ENCODE results near the gene SEC16A.

Gene SEC16A

DNA sequence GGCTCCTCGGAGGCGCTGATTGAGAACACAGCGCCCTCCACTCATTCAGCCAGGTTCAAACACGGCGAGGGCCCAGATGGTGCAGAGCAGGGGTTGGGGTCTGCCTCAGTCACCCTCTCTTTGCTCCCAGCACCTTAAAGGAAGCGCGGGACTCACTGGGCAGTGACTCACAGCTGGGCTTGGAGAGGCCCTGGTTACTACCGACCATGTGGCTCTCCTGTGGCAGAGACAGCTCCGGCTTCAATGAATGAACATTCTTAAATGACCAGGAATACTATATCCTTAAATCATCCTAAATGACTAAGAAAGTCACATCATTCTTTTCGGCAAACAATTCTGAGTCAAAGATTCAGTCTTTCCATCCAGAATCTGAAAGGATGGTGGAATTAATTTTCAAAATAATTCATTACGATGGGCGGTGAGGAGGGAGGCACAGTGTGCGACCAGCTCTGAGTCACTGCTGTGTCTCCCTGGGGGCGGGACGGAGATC is 41.6 kb downstream of the SEC16A start:
- TF ChIP-seq, protein P1, sequence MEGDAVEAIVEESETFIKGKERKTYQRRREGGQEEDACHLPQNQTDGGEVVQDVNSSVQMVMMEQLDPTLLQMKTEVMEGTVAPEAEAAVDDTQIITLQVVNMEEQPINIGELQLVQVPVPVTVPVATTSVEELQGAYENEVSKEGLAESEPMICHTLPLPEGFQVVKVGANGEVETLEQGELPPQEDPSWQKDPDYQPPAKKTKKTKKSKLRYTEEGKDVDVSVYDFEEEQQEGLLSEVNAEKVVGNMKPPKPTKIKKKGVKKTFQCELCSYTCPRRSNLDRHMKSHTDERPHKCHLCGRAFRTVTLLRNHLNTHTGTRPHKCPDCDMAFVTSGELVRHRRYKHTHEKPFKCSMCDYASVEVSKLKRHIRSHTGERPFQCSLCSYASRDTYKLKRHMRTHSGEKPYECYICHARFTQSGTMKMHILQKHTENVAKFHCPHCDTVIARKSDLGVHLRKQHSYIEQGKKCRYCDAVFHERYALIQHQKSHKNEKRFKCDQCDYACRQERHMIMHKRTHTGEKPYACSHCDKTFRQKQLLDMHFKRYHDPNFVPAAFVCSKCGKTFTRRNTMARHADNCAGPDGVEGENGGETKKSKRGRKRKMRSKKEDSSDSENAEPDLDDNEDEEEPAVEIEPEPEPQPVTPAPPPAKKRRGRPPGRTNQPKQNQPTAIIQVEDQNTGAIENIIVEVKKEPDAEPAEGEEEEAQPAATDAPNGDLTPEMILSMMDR (IDR thresholded peaks at IDR 0.05; ENCODE audit: unreplicated experiment in 3 of 3), result no peak
- peak overlapping the region; percentile 66 to 75 (median 73) for H3K4me3 Mint-ChIP-seq
- H3K9me3 Mint-ChIP-seq, result no peaks in the 10 kb centered on the region
- peaks cover 19% of the 10 kb centered on the region for H3K4me1 Mint-ChIP-seq
- H3K27me3 Mint-ChIP-seq (ENCODE audit: low read depth), result no peaks in the 10 kb centered on the region
- no peak overlapping the region for H3K27ac Mint-ChIP-seq
- H3K36me3 Mint-ChIP-seq (ENCODE audit: low read depth), result peaks cover 39% of the 10 kb centered on the region

- H3K4me3 Mint-ChIP-seq, result peak within 1 kb of the TSS; percentile 87 to 92 (median 90)
Observed at GRCh38 chr9:136439481-136440408, 43.1 kb downstream of the SEC16A start, which contains the start of gene INPP5E. TSS of gene INPP5E (minus strand) at chr9:136439845. CDS start at chr9:136439419, 426 bp downstream.

DNA sequence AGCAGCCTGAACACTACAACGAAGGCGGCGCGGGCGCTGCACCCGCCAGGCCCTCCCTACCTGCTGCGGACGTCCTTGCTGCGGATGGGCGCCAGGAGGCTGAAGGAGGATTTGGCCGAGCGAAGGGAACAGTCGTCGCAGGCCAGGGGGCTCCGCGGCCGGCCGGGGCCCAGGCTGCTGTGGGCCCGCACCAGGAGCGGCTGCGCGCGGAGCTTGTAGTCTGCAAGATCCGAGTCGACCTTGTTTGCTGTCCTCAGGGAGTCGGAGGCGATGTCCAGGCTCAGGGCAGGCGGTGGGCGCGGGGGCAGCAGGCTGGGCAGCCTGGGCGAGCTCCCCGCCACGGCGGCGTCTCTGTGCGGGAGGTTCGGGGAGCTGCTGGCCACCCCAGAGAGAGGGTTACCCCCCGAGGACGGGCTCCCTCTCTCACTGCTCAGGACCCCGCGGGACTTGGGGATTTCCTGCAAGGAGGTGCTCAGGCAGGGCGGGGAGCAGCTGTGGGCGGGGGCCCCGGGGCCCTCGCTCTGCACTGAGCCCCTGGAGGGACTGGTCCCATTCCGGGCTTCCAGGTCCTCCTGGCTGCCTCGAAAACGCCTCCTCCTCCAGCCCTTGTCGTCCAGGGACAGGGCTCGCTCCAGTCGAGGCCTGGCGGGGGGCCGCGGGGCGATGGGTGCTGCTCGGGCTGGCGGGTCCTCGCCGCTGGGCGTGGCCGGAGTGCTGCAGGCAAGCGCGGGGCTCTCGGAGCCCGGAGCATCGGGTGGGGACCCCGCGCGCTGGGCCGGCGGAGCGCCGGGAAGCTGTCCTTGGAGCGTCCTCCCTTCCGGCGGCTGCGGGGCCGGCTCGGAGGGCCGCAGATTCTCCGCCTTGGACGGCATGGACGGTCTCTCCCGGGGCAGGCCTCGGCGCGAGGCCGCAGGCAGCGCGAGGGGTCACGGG is 44.0 kb downstream of the SEC16A start:
- H3K4me3 Mint-ChIP-seq, result peak overlapping the region; percentile 87 to 92 (median 90)
- H3K27me3 Mint-ChIP-seq (ENCODE audit: low read depth), result no peaks in the 10 kb centered on the region
- H3K36me3 Mint-ChIP-seq (ENCODE audit: low read depth), result peaks cover 30% of the 10 kb centered on the region
- TF ChIP-seq, protein P1 (IDR thresholded peaks at IDR 0.05; ENCODE audit: unreplicated experiment in 3 of 3), result no peak
- H3K27ac Mint-ChIP-seq, result no peak overlapping the region
- H3K9me3 Mint-ChIP-seq, result no peaks in the 10 kb centered on the region
- H3K4me1 Mint-ChIP-seq, result peaks cover 19% of the 10 kb centered on the region

More at GRCh38 chr9:136439481-136440408, 43.1 kb downstream of the SEC16A start, which contains the start of gene INPP5E:
- Mint-ChIP-seq H3K36me3 (ENCODE audit: low read depth) (peaks cover 37% of the 10 kb centered on the region), H3K27me3 (ENCODE audit: low read depth) (no peaks in the 10 kb centered on the region), H3K27ac (no peak within 1 kb of the TSS), H3K9me3 (no peaks in the 10 kb centered on the region), H3K4me1 (peaks cover 19% of the 10 kb centered on the region)
- TF ChIP-seq, protein P1 (IDR thresholded peaks at IDR 0.05; ENCODE audit: unreplicated experiment in 3 of 3), result peak; percentile 53 to 56 (median 55)

GRCh38 chr9:136437839-136438547 is 44.8 kb downstream of the SEC16A start:
- Mint-ChIP-seq H3K4me1 (peaks cover 19% of the 10 kb centered on the region), H3K27ac (no peak overlapping the region), H3K9me3 (no peaks in the 10 kb centered on the region), H3K36me3 (ENCODE audit: low read depth) (peaks cover 25% of the 10 kb centered on the region), H3K4me3 (peak overlapping the region; percentile 87 to 92 (median 90)), H3K27me3 (ENCODE audit: low read depth) (no peaks in the 10 kb centered on the region)
- TF ChIP-seq, protein P1 (IDR thresholded peaks at IDR 0.05; ENCODE audit: unreplicated experiment in 3 of 3), result no peak

DNA sequence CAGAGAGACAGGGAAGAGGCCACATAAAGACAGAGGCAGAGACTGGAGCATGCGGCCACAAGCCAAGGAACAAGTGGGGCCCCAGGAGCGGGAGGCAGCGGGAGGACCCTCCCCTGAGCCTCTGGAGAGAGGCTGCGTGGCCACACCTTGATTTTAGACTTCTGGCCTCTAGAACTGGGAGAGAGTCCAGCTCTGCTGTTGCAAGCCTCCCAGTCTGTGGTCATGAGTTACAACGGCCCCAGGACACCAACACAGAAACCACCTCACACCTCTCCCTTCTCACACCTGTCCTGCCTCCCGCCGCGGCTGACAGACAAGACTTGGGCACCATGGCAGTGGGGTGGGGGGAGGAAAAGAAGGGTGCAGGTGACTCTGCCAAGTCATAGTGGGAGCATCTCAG is 45.4 kb downstream of the SEC16A start:
- peaks cover 19% of the 10 kb centered on the region for H3K4me1 Mint-ChIP-seq
- H3K36me3 Mint-ChIP-seq (ENCODE audit: low read depth), result peaks cover 19% of the 10 kb centered on the region
- H3K27ac Mint-ChIP-seq, result no peak overlapping the region
- peak overlapping the region; percentile 87 to 92 (median 90) for H3K4me3 Mint-ChIP-seq
- no peaks in the 10 kb centered on the region for H3K9me3 Mint-ChIP-seq
- TF ChIP-seq, protein P1 (IDR thresholded peaks at IDR 0.05; ENCODE audit: unreplicated experiment in 3 of 3), result no peak
- no peaks in the 10 kb centered on the region for H3K27me3 Mint-ChIP-seq (ENCODE audit: low read depth)

Measured in nephron (organoid).